Activated B cell treated with CpG ODN at 0.5 μM for 24 hours (primary cell): Measurements from ENCODE around the gene CDC42BPA. TPM values are rescaled to one million over a fixed set of nuclear protein-coding genes. Genes with fewer than 3 reads are reported as not detected.

Experiments used
- ATAC-seq: fragments of 200-7000 bp; cut with Tn5 transposase; one replicate; pipeline ENCODE4 v1.10.0; 2021; ENCODE audit warnings: low read depth, mild to moderate bottlenecking, moderate library complexity
- CTCF ChIA-PET: fragments of 350-600 bp; sonication (Branson Sonifier 250); formaldehyde crosslinking; loops from one replicate; lab custom pipeline; 2021; ENCODE audit warnings: antibody characterized with exemption; lab: Charles Lee
- POLR2A ChIA-PET: fragments of 350-600 bp; sonication (Branson Sonifier 250); formaldehyde crosslinking; loops from one replicate; lab custom pipeline; 2021; ENCODE audit warnings: antibody characterized with exemption; lab: Charles Lee
- DNase-seq: peaks from one replicate; pipeline ENCODE4 v3.0.0; 2022
- H3K27ac Mint-ChIP-seq: one replicate; pipeline ENCODE4 v1.8.0; 2020; ENCODE audit warnings: mixed read lengths
- H3K27me3 Mint-ChIP-seq: one replicate; pipeline ENCODE4 v1.8.0; 2021; ENCODE audit warnings: mixed read lengths
- H3K36me3 Mint-ChIP-seq: one replicate; pipeline ENCODE4 v1.8.0; 2021; ENCODE audit warnings: low read depth, mixed read lengths
- H3K4me1 Mint-ChIP-seq: one replicate; pipeline ENCODE4 v1.8.0; 2021; ENCODE audit warnings: mixed read lengths
- H3K4me3 Mint-ChIP-seq: one replicate; pipeline ENCODE4 v1.8.0; 2020; ENCODE audit warnings: mild to moderate bottlenecking, mixed read lengths
- H3K9me3 Mint-ChIP-seq: one replicate; pipeline ENCODE4 v1.8.0; 2020; ENCODE audit warnings: mixed read lengths
- CTCF ChIP-seq: fragments of 200-600 bp; IDR thresholded peaks from one replicate; pipeline ENCODE4 v1.8.0; 2022; ENCODE audit warnings: antibody characterized with exemption, mild to moderate bottlenecking
- intact Hi-C: fragments of 100-400 bp; cut with micrococcal nuclease; formaldehyde crosslinking; loops from one replicate; pipeline ENCODE4 v1.15.1; 2024
- total RNA-seq: library from RNA; stranded (reverse); gene quantifications from 2 replicates; pipeline ENCODE4 v1.2.3, GENCODE V29; 2022

The CDC42BPA gene
- total RNA-seq, 1 donor from 2014 or later, result 0.29 TPM

- CTCF ChIA-PET, result no interaction called here
- no peak overlapping the region for H3K27ac Mint-ChIP-seq
Measured at GRCh38 chr1:226995365-226996332, 322.6 kb downstream of the CDC42BPA start.

GRCh38 chr1:226994586-226995364, 323.5 kb downstream of the CDC42BPA start:
- ChIA-PET POLR2A (no interaction called here), CTCF (no interaction called here)
- H3K4me3 Mint-ChIP-seq, result no peak overlapping the region
- peaks cover 3% of the 10 kb centered on the region for H3K27me3 Mint-ChIP-seq
- ATAC-seq (no peak), DNase-seq (no peak)
- no peak for TF ChIP-seq CTCF
- H3K9me3 Mint-ChIP-seq, result no peaks in the 10 kb centered on the region
- no peak overlapping the region for H3K27ac Mint-ChIP-seq
- H3K4me1 Mint-ChIP-seq, result peaks cover 16% of the 10 kb centered on the region
- intact Hi-C loops, result no loop called here
- H3K36me3 Mint-ChIP-seq, result no peaks in the 10 kb centered on the region

More at GRCh38 chr1:226995365-226996332, 322.6 kb downstream of the CDC42BPA start:
- POLR2A ChIA-PET, result no interaction called here
- intact Hi-C loops, result no loop called here
- ATAC-seq, result no peak
- H3K4me1 Mint-ChIP-seq, result peaks cover 7% of the 10 kb centered on the region
- no peak overlapping the region for H3K4me3 Mint-ChIP-seq
- no peaks in the 10 kb centered on the region for H3K36me3 Mint-ChIP-seq
- TF ChIP-seq CTCF, result no peak
- DNase-seq, result no peak
- H3K27me3 Mint-ChIP-seq, result peaks cover 3% of the 10 kb centered on the region
- no peaks in the 10 kb centered on the region for H3K9me3 Mint-ChIP-seq

GRCh38 chr1:226993814-226994585, 324.3 kb downstream of the CDC42BPA start:
- CTCF ChIA-PET, result no interaction called here
- no peaks in the 10 kb centered on the region for H3K9me3 Mint-ChIP-seq
- H3K4me3 Mint-ChIP-seq, result no peak overlapping the region
- H3K4me1 Mint-ChIP-seq, result peaks cover 24% of the 10 kb centered on the region
- H3K27me3 Mint-ChIP-seq, result peaks cover 3% of the 10 kb centered on the region
- no peak for TF ChIP-seq CTCF
- no peak overlapping the region for H3K27ac Mint-ChIP-seq
- no peaks in the 10 kb centered on the region for H3K36me3 Mint-ChIP-seq
- DNase-seq (no peak), ATAC-seq (no peak)
- POLR2A ChIA-PET, result interaction anchor here (0.5 kb wide), 1 partner anchor 1101 kb away, joined by 3 read pairs; no protein-coding TSS in a partner anchor
- intact Hi-C loops, result no loop called here

- Mint-ChIP-seq H3K4me3 (no peak overlapping the region), H3K27ac (no peak overlapping the region), H3K4me1 (peaks cover 26% of the 10 kb centered on the region), H3K36me3 (peaks cover 8% of the 10 kb centered on the region), H3K9me3 (no peaks in the 10 kb centered on the region), H3K27me3 (no peaks in the 10 kb centered on the region)
- ChIA-PET CTCF (no interaction called here), POLR2A (no interaction called here)
- TF ChIP-seq CTCF, result no peak
- DNase-seq (no peak), ATAC-seq (no peak)
- intact Hi-C loops, result loop anchor here (2.0 kb wide), 1 partner anchor 51 kb away; the partner anchor contains the start of gene COQ8A
Measured at GRCh38 chr1:226991920-226992319, 326.4 kb downstream of the CDC42BPA start.
